DMS79 (cell line): ENCODE data around the gene LIMK2.
"Not testable (repeated sequence)": the region's sequence is repeated elsewhere in the genome, so short reads cannot be mapped to it uniquely, and the experiment has no call there.

ENCODE experiments used
- DNase-seq: peaks from one replicate; lab custom pipeline; 2025; lab: John Stamatoyannopoulos, UW

The LIMK2 gene

GRCh38 chr22:31211482-31211861 is 626 bp upstream of the LIMK2 start:
- DNase-seq = no peak

GRCh38 chr22:31212783-31213629 is 908 bp downstream of the LIMK2 start:
- DNase-seq = no peak

- no peak for DNase-seq
These were observed 3.0 kb downstream of the LIMK2 start for GRCh38 chr22:31215018-31215535.

GRCh38 chr22:31218565-31219262 is 6.6 kb downstream of the LIMK2 start:
- DNase-seq = no peak

GRCh38 chr22:31221084-31221483 is 9.0 kb downstream of the LIMK2 start:
- no peak for DNase-seq

GRCh38 chr22:31222736-31223135 is 10.6 kb downstream of the LIMK2 start:
- no peak for DNase-seq

- DNase-seq = no peak
These were observed 11.7 kb downstream of the LIMK2 start for GRCh38 chr22:31223786-31224191.

GRCh38 chr22:31224691-31225090 is 12.6 kb downstream of the LIMK2 start:
- DNase-seq = not testable (repeated sequence)

GRCh38 chr22:31227186-31227585 is 15.1 kb downstream of the LIMK2 start:
- no peak for DNase-seq

GRCh38 chr22:31229402-31230079 is 17.4 kb downstream of the LIMK2 start:
- DNase-seq = no peak

GRCh38 chr22:31230155-31230870 is 18.2 kb downstream of the LIMK2 start:
- DNase-seq = no peak

GRCh38 chr22:31230871-31231621 is 18.9 kb downstream of the LIMK2 start:
- DNase-seq = no peak

- DNase-seq = no peak
These were observed 20.9 kb downstream of the LIMK2 start for GRCh38 chr22:31233001-31233400.

GRCh38 chr22:31235081-31235480 is 23.0 kb downstream of the LIMK2 start:
- no peak for DNase-seq

- not testable (repeated sequence) for DNase-seq
These were observed 23.9 kb downstream of the LIMK2 start for GRCh38 chr22:31236044-31236443.

- DNase-seq = no peak
These were observed 26.0 kb downstream of the LIMK2 start for GRCh38 chr22:31238057-31238456.

GRCh38 chr22:31239771-31240370 is 27.8 kb downstream of the LIMK2 start:
- DNase-seq = no peak

GRCh38 chr22:31241200-31241599 is 29.1 kb downstream of the LIMK2 start:
- no peak for DNase-seq

- DNase-seq = no peak
These were observed 29.8 kb downstream of the LIMK2 start for GRCh38 chr22:31241936-31242335.

- DNase-seq = no peak
These were observed 31.4 kb downstream of the LIMK2 start for GRCh38 chr22:31243339-31244045.
